Activated CD4-positive, alpha-beta T cell treated with anti-CD3 and anti-CD28 coated beads, Interleukin-2, amount 10 ng/mL, durations not matched to agents 7 days and 5 days (primary cell): ENCODE data around the gene LSG1. TPM values are rescaled to one million over a fixed set of nuclear protein-coding genes. Genes with fewer than 3 reads are reported as not detected.
A peak's percentile ranks its signal among the peaks of the same experiment; 100 is the strongest.

ENCODE experiments used
- CTCF ChIA-PET: fragments of 350-600 bp; sonication (Branson Sonifier 250); formaldehyde crosslinking; loops from one replicate; lab custom pipeline; 2021; ENCODE audit warnings: antibody characterized with exemption; lab: Charles Lee
- POLR2A ChIA-PET: fragments of 350-600 bp; sonication (Branson Sonifier 250); formaldehyde crosslinking; loops from one replicate; lab custom pipeline; 2021; ENCODE audit warnings: antibody characterized with exemption; lab: Charles Lee
- DNase-seq: peaks from one replicate; pipeline ENCODE4 v3.0.0-alpha.2; 2020
- H3K27ac Mint-ChIP-seq: one replicate; pipeline ENCODE4 v1.8.0; 2021; ENCODE audit warnings: mild to moderate bottlenecking, moderate library complexity, mixed read lengths
- H3K27me3 Mint-ChIP-seq: one replicate; pipeline ENCODE4 v1.8.0; 2021; ENCODE audit warnings: mixed read lengths
- H3K36me3 Mint-ChIP-seq: one replicate; pipeline ENCODE4 v1.8.0; 2021; ENCODE audit warnings: low read depth, mixed read lengths
- H3K4me1 Mint-ChIP-seq: one replicate; pipeline ENCODE4 v1.8.0; 2021; ENCODE audit warnings: mixed read lengths
- H3K4me3 Mint-ChIP-seq: one replicate; pipeline ENCODE4 v1.8.0; 2021; ENCODE audit warnings: mild to moderate bottlenecking, moderate library complexity, mixed read lengths
- H3K9me3 Mint-ChIP-seq: one replicate; pipeline ENCODE4 v1.8.0; 2021; ENCODE audit warnings: mixed read lengths
- total RNA-seq, 2 experiments: library from RNA; stranded (reverse); gene quantifications; one replicate each; pipeline ENCODE4 v1.2.3, GENCODE V29; 2021

The LSG1 gene
- total RNA-seq, 2 experiments from 2014 or later = 42.5 to 44.6 TPM

GRCh38 chr3:194702545-194702944 lies 30.6 kb upstream of the LSG1 start:
- H3K27me3 Mint-ChIP-seq = peaks cover 4% of the 10 kb centered on the region
- CTCF ChIA-PET = no interaction called here

DNA sequence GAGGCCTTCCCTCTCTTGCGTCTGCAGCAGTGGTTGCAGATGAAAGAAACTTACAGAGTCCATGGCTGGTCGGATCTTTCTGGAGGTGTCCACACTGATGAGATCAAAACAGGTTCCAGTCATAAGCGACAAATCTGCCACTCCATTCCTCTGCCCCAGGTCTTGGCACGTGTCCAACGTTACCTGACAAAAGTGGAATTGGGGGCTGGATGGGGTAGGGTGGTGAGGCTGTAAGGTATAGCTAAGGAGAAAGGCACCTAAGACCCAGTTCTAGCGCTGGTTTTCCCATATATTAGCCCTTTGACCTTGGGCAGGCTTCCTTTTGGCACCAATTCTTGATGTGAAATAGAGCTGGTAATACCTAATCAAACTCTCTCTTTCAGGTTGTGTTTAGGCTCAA lies 24.7 kb upstream of the LSG1 start:
- POLR2A ChIA-PET = no interaction called here
- DNase-seq = no peak
- no peak overlapping the region for H3K4me3 Mint-ChIP-seq
- H3K27ac Mint-ChIP-seq = no peak overlapping the region
- H3K36me3 Mint-ChIP-seq = no peaks in the 10 kb centered on the region
- peaks cover 17% of the 10 kb centered on the region for H3K27me3 Mint-ChIP-seq
- CTCF ChIA-PET = interaction anchor here (1.3 kb wide), 1 partner anchor 72 kb away, joined by 3 read pairs; no protein-coding TSS in a partner anchor
- peaks cover 3% of the 10 kb centered on the region for H3K9me3 Mint-ChIP-seq
- no peaks in the 10 kb centered on the region for H3K4me1 Mint-ChIP-seq

More at GRCh38 chr3:194702545-194702944, 30.6 kb upstream of the LSG1 start:
- Mint-ChIP-seq H3K4me3 (no peak overlapping the region), H3K9me3 (peaks cover 3% of the 10 kb centered on the region), H3K36me3 (no peaks in the 10 kb centered on the region), H3K27ac (no peak overlapping the region), H3K4me1 (no peaks in the 10 kb centered on the region)
- DNase-seq = no peak
- POLR2A ChIA-PET = no interaction called here

DNA sequence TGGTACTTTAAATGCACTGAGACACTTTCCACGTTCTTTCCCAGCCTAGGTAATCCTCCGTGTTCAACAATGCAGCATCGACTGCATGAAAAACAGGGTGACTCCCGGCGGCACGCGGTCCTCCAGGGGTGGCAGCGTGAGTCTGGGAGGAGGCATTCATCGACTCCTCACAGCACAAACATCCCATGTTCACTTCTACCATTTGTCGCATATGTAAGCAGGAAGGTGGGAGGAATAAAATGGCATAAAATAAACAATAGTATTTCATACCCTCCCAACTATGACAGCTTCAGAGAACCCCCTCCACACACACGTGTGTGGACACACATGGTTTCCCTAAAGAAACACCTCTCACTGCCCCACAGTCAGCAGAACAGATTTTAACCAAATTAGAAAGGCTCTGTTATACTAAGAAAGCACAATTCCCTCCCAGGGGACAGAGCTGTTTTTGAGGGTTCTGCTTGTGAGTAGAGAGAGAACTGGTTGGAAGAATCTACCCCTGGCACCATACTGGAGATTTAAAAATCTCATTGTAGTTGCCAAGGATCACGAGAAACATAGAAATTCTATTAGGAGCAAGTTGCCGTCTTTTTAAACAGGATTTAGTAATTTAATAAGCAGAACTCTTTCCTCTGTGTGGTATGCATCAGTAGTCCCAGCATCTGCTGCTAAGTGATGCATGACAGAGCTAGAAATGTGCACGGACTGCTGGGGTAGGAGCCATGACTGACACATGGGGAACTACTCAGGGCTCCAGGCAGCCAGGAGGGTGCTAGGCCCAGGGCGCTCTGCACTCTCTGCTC lies 19.7 kb upstream of the LSG1 start:
- H3K9me3 Mint-ChIP-seq = no peaks in the 10 kb centered on the region
- H3K27ac Mint-ChIP-seq = no peak overlapping the region
- CTCF ChIA-PET = interaction anchor here (0.5 to 2.2 kb wide), 3 partner anchors 9 to 1431 kb away, joined by 4 to 13 read pairs (median 5); partner anchors contain the start of gene XXYLT1
- H3K4me3 Mint-ChIP-seq = no peak overlapping the region
- H3K4me1 Mint-ChIP-seq = peaks cover 18% of the 10 kb centered on the region
- H3K36me3 Mint-ChIP-seq = no peaks in the 10 kb centered on the region
- no peak for DNase-seq
- POLR2A ChIA-PET = no interaction called here
- peaks cover 47% of the 10 kb centered on the region for H3K27me3 Mint-ChIP-seq

GRCh38 chr3:194690501-194691372 lies 18.7 kb upstream of the LSG1 start:
- CTCF ChIA-PET = no interaction called here
- no peaks in the 10 kb centered on the region for H3K9me3 Mint-ChIP-seq
- no peak overlapping the region for H3K27ac Mint-ChIP-seq
- H3K4me3 Mint-ChIP-seq = no peak overlapping the region
- DNase-seq = no peak
- peaks cover 22% of the 10 kb centered on the region for H3K4me1 Mint-ChIP-seq
- POLR2A ChIA-PET = no interaction called here
- H3K36me3 Mint-ChIP-seq = no peaks in the 10 kb centered on the region
- peaks cover 48% of the 10 kb centered on the region for H3K27me3 Mint-ChIP-seq

DNA sequence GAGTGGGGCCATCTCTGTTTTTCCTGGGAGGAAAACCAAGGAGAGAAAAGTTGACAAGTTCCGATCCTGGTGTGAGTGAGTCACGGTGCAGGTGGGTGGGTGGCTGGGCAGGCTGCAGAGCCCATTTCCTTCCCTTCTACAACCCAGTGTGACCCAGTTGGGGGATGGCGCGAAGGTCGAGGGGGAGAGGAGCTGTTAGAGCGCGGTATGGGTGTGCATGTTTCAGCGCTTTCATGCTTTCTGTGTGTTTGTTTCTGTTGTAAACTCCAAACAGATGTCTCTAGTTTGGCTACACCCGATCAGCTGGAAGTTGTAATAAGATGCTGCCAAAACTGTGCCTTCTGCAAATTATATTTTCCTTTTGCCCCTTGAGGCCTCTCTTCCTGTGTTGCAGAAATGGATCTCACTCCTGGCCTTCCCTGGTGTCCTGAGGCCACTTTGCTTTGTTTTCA lies 17.5 kb upstream of the LSG1 start:
- H3K9me3 Mint-ChIP-seq = no peaks in the 10 kb centered on the region
- H3K27ac Mint-ChIP-seq = no peak overlapping the region
- peaks cover 34% of the 10 kb centered on the region for H3K4me1 Mint-ChIP-seq
- ChIA-PET POLR2A (no interaction called here), CTCF (interaction anchor here (0.7 to 1.1 kb wide), 2 partner anchors 62 to 782 kb away, joined by 3 to 4 read pairs; no protein-coding TSS in a partner anchor)
- H3K4me3 Mint-ChIP-seq = no peak overlapping the region
- DNase-seq = no peak
- peaks cover 60% of the 10 kb centered on the region for H3K27me3 Mint-ChIP-seq
- no peaks in the 10 kb centered on the region for H3K36me3 Mint-ChIP-seq

DNA sequence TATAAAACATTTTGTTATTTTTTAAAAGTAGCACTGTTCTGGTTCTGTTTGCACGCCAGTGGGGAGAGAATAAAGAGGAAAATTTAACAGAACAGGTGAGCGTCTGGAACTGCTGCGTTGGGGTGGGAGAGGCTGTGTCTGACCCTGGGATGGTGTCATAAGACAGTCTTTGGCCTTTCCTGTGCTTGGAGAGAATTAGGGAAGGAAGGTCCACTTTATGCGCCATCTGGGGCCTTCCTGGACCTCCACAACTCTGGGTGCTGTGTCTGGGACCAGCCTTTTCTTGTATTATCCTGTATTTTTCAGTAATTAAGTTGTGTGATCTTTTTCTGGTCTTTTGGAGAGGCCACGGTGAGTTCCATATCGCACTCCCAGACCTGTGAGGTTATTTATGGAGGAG lies 17.0 kb upstream of the LSG1 start:
- CTCF ChIA-PET = interaction anchor here (0.7 to 3.7 kb wide), 3 partner anchors 17 to 783 kb away, joined by 3 to 35 read pairs (median 4); partner anchors contain the start of gene LSG1
- H3K27me3 Mint-ChIP-seq = peaks cover 63% of the 10 kb centered on the region
- H3K9me3 Mint-ChIP-seq = no peaks in the 10 kb centered on the region
- no peak overlapping the region for H3K4me3 Mint-ChIP-seq
- H3K36me3 Mint-ChIP-seq = no peaks in the 10 kb centered on the region
- DNase-seq = no peak
- H3K4me1 Mint-ChIP-seq = peaks cover 40% of the 10 kb centered on the region
- POLR2A ChIA-PET = no interaction called here
- no peak overlapping the region for H3K27ac Mint-ChIP-seq

GRCh38 chr3:194688200-194688740 lies 16.3 kb upstream of the LSG1 start:
- CTCF ChIA-PET = interaction anchor here (0.7 to 3.7 kb wide), 10 partner anchors 12 to 784 kb away, joined by 3 to 35 read pairs (median 5); partner anchors contain the start of genes LSG1 and XXYLT1
- Mint-ChIP-seq H3K36me3 (no peaks in the 10 kb centered on the region), H3K9me3 (no peaks in the 10 kb centered on the region), H3K27me3 (peaks cover 67% of the 10 kb centered on the region), H3K27ac (no peak overlapping the region), H3K4me3 (no peak overlapping the region), H3K4me1 (peaks cover 42% of the 10 kb centered on the region)
- no peak for DNase-seq
- POLR2A ChIA-PET = no interaction called here

DNA sequence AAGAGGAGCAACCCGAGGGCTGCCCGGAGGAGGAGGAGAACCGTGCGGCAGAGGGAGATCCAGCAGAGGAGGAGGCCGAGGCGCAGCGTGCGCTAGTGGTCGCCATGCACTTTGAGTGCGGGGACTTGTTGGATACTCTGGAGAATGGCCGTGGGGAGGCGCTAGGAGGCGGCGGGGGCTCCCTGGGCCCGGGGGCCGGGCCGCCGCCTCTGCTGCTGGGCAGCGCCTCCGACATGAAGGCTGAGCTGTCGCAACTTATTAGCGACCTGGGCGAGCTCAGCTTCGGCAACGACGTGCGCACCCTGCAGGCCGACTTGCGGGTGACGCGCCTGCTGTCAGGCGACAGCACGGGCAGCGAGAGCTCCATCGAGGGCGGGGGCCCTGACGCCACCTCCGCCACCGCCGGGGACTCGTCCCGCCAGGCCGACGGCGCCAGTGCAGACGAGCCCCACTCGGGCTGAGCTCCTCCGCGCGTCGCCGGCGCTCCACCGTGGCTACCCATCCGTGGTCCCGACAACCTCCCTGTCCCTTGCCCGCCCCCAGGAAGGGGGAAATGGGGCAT lies 15.7 kb upstream of the LSG1 start:
- peak overlapping the region; percentile 77 for H3K4me3 Mint-ChIP-seq
- peak; percentile 65 for DNase-seq
- no peak overlapping the region for H3K27ac Mint-ChIP-seq
- peaks cover 69% of the 10 kb centered on the region for H3K27me3 Mint-ChIP-seq
- POLR2A ChIA-PET = no interaction called here
- no peaks in the 10 kb centered on the region for H3K36me3 Mint-ChIP-seq
- H3K4me1 Mint-ChIP-seq = peaks cover 47% of the 10 kb centered on the region
- CTCF ChIA-PET = interaction anchor here (0.6 to 3.7 kb wide), 11 partner anchors 12 to 583 kb away, joined by 3 to 35 read pairs (median 4); partner anchors contain the start of genes LSG1 and XXYLT1
- H3K9me3 Mint-ChIP-seq = no peaks in the 10 kb centered on the region

- ChIA-PET CTCF (interaction anchor here (0.5 to 3.7 kb wide), 12 partner anchors 11 to 583 kb away, joined by 3 to 35 read pairs (median 4); partner anchors contain the start of genes LSG1 and XXYLT1), POLR2A (no interaction called here)
- Mint-ChIP-seq H3K4me1 (peaks cover 54% of the 10 kb centered on the region), H3K4me3 (peak overlapping the region; percentile 77), H3K9me3 (no peaks in the 10 kb centered on the region), H3K27me3 (peaks cover 69% of the 10 kb centered on the region), H3K27ac (no peak overlapping the region), H3K36me3 (no peaks in the 10 kb centered on the region)
- no peak for DNase-seq
Measured at GRCh38 chr3:194686816-194687637, 15.0 kb upstream of the LSG1 start.

GRCh38 chr3:194686414-194686815 lies 14.4 kb upstream of the LSG1 start:
- no peak for DNase-seq
- Mint-ChIP-seq H3K9me3 (no peaks in the 10 kb centered on the region), H3K36me3 (no peaks in the 10 kb centered on the region), H3K27ac (no peak overlapping the region), H3K27me3 (peaks cover 62% of the 10 kb centered on the region), H3K4me1 (peaks cover 54% of the 10 kb centered on the region), H3K4me3 (peak overlapping the region; percentile 77)
- ChIA-PET CTCF (interaction anchor here (0.5 to 3.7 kb wide), 8 partner anchors 10 to 584 kb away, joined by 3 to 35 read pairs (median 6); partner anchors contain the start of genes LSG1 and XXYLT1), POLR2A (no interaction called here)

DNA sequence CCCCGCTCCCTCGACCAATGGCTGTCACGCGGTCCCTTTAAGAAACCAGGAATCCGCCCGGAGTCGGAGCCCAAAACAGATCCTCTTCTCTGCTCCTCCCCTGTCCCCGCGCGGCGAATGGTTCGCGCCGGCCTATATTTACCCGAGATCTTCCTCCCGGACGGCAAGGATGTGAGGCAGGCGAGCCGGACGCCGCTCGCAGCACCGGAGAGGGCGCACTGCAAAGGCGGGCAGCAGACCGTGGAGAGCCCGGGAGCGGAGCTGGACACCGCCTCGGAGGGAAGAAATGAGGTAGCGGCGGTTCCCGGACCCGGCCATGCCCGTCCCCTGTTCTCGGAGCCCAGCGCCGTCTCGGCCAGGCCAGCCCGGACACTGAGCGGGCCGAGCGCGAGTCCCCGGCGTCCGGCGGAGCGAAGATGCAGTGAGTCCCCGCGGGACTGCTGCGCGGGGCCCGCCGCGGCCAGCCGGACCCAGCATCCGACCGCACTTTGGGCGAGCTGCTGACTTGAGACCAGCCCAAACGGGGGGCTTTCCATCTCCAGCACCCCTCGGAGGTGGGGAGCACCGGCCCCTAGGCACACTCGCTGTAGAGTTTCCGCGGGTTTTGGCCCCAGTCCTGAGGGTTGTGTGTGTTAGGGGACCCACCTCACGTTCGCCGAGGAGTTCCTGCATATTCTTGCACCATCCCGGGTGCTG lies 13.9 kb upstream of the LSG1 start, which contains the start of gene FAM43A:
Gene FAM43A (plus strand): TSS at position 166 of the 696 bp plus-strand sequence. CDS start 944 bp downstream, outside the sequence.
- Mint-ChIP-seq H3K4me1 (peaks cover 54% of the 10 kb centered on the region), H3K9me3 (no peaks in the 10 kb centered on the region), H3K27me3 (peaks cover 62% of the 10 kb centered on the region), H3K27ac (peak within 1 kb of the TSS; percentile 61), H3K4me3 (peak within 1 kb of the TSS; percentile 80), H3K36me3 (no peaks in the 10 kb centered on the region)
- DNase-seq = peak; percentile 69
- ChIA-PET CTCF (interaction anchor here (2.4 to 3.7 kb wide), 3 partner anchors 10 to 585 kb away, joined by 11 to 35 read pairs (median 14); partner anchors contain the start of genes LSG1 and XXYLT1), POLR2A (no interaction called here)
